ENCODE results near the gene TIMP3.

Gene TIMP3

GRCh38 chr22:32830957-32831356, 29.5 kb downstream of the TIMP3 start:
- no peak for DNase-seq

DNA sequence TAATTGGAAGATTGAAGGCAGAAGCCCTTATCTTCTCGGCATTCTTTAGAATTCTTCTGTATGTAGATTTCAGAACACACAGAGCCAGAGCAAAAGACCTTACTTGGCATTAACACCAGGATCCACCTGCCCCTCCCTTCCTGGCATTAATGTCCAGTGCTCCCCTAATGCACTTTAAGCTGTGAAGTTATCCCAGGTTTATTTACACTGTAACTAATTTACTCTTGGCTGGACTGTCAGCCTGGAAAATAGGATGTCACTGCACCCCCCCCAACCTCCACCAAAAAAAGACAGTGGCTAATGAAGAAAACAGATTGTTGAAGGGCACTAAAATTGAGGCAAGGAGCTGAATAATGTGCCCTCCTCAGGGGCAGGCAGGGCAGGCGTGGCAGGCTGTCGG, 30.1 kb downstream of the TIMP3 start:
- DNase-seq, result no peak

GRCh38 chr22:32832174-32832573, 30.7 kb downstream of the TIMP3 start:
- DNase-seq, result no peak

DNA sequence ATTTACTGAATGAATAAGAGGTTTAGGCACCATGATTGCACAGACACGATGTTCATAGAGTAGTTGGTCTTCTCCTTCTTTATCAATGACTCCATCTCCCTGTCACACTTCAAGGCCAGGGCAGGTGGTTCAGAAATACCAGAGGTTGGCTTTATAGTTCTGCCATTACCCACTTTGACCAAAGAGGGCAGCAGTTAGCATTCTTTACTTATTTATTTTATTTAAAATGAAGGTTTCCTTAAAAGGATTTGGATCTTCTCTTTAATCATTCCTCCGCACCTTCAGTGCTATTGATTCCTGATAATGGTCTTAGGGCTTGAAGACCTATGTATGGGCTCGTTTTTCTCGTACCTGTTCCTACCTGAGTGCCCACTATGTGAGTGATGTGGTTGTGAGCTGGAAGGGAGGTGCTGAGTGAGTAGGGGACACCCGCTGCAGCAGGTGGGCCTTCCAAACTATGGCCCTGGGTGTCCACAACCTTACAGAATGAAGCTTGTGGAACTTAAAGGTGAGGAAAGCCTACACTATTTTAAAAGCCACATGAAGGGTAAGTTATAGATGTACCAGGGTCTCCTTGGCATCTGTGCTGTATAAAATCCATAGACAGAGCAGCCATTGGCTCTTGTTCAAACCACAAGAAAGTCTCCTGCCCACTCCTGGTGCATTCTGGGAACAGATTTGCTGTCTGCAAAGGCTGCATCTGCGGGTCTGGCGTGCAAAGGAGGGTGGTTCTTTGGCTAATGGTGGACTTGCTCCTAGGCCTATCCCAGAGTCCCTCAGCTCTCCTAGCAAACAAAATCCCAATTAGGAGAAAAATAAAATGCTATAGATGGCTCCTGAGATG, 35.0 kb downstream of the TIMP3 start:
- DNase-seq, result no peak

DNA sequence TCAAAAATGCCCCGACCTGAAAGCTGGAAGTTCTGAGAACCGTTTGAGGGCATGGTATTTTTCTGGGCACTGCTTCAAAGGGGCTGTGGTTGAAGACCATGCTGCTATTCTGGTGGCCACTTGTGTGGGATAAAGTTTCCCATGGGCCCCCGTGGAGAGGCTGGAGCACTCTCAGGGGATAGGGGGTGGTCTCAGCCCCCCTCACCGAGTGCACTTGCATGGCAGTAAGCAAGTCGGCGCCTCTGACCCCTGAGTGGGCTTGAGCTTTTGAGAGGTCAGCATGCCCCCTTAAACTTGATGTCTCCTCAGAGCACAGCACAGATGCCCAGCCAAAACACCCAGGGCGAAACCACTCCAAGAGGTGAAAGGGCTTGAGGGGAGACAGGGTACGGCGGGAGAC, 35.6 kb downstream of the TIMP3 start:
- no peak for DNase-seq

- no peak for DNase-seq
Observed at GRCh38 chr22:32837803-32838202, 36.3 kb downstream of the TIMP3 start.

GRCh38 chr22:32839831-32840584, 38.5 kb downstream of the TIMP3 start:
- DNase-seq, result no peak

DNA sequence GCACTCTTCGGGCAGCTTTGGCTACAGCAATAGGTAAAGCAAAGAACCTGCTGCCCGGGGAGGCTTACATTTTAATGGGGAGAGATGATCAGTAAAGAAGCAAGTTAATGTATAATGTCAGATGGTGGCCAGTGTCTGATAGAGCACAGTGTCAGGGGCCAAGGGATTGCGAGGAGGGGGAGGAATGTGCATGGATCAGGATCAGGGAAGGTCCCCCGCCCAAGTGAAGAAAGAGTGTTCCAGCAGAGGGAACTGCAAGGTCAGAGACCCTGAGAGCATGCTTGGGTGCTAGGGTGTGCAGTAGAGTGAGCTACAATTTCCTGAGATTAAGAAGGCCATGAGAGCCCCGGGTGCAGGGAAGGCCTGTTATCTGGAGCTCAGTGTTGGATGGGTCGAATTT, 39.7 kb downstream of the TIMP3 start:
- no peak for DNase-seq

DNA sequence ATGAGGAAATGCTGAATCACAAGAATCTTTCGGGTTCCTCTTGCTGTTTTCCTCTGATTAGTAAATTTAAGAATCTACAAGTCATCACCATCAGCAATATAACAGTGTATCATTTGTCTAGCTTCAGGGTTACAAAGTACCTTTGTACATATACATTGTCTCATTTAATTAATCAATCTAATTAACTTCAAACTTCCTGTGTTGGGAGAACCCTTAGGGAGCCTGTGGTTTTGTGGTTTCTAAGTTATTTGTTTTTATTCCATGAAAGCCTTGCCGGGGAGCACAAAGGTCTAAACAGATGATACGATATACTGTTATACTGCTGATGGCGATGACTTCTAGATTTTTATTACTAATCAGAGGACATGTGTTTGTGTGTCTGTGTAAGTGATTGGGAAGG, 41.0 kb downstream of the TIMP3 start:
- DNase-seq, result no peak

DNA sequence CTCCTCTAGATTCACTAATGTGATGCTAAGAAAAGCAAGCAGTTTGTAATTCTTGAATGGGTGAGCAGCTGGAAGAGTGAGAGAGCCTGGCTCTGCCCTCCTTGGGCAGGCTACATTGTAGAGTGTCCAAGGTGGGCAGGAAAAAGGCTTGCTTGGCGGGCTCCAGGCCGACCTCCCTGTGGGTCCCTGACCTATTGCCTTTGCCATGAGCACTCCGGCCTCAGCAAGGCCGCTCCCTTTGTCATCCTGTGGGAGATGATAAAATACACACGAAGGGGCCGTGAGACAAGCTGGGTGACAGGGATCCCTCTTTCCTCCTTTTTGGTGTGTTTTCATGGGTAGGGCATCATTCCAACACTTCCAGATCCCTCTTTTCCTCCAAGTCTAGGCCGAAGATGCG, 41.8 kb downstream of the TIMP3 start:
- DNase-seq, result no peak

DNA sequence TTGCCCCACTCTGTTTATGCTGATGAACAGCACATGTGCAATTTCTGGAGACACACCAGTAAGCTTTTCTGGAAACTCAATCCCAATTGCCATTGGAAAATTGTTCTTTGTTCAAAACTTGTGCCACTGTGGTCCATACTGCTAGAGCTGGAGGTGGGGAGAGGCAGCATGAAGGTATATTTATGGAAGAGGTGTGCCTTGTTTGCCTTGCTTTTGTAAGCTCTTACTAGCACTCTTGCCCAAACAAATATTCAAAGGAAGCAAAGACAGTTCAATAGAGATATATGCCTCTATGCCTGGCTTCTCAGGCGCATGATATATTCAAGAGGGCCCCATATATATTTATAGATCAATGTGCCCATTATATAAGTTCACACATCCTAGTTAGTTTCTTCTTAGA, 42.7 kb downstream of the TIMP3 start:
- DNase-seq, result no peak

DNA sequence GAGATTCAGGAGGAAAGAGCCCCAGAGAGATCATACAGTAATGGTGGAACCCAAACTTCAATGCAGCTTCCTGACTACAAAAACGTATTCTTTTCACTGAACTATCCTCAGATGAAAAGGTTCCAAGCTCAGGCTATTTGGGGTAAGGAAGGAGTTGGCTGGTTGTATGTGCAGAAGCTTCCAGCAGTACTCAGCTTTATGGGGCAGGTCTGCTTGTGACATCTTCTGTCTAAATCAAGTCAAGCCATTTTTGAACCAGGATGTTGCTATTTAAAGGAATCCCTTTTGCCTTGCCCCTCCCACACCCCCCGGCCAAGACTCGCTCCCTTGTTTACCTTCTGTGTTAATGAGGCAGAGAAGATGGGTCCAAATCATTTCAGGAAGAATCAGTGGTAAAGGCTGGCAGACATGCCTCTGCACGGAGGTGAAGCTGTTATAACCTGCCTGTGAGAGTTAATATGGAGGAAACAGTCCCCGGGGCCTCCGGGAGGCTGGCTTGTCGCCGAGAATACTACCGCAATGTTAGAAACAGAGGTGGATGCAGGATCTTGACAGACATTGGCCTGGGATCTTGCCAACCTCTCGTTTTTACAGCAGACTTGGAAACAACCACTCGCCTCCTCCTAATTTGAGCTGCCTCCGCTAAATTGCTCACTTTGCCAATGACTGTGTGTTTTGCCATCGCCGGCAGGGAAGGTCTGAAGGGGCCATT, 45.4 kb downstream of the TIMP3 start:
- DNase-seq, result peak; percentile 62

DNA sequence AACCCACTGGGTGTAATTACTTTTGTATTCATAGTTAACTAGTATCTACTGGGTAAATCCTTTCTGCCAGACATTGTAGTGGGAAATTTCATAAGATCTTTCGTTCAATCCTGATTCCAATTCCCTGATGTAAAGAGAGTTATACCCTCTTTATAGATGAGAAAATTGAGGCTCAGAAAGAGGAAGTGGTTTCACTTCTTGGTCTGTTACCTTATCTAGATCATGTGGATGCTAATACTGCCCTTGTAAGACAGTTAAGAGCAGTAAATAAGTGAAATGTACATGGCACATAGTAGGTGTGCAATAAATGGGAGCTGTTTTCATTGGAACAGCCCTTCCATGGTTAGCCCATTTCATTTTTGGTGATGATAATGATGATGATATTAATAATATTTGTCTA, 46.7 kb downstream of the TIMP3 start:
- no peak for DNase-seq

GRCh38 chr22:32849501-32849900, 48.0 kb downstream of the TIMP3 start:
- no peak for DNase-seq

- no peak for DNase-seq
Observed at GRCh38 chr22:32850157-32850556, 48.7 kb downstream of the TIMP3 start.

DNA sequence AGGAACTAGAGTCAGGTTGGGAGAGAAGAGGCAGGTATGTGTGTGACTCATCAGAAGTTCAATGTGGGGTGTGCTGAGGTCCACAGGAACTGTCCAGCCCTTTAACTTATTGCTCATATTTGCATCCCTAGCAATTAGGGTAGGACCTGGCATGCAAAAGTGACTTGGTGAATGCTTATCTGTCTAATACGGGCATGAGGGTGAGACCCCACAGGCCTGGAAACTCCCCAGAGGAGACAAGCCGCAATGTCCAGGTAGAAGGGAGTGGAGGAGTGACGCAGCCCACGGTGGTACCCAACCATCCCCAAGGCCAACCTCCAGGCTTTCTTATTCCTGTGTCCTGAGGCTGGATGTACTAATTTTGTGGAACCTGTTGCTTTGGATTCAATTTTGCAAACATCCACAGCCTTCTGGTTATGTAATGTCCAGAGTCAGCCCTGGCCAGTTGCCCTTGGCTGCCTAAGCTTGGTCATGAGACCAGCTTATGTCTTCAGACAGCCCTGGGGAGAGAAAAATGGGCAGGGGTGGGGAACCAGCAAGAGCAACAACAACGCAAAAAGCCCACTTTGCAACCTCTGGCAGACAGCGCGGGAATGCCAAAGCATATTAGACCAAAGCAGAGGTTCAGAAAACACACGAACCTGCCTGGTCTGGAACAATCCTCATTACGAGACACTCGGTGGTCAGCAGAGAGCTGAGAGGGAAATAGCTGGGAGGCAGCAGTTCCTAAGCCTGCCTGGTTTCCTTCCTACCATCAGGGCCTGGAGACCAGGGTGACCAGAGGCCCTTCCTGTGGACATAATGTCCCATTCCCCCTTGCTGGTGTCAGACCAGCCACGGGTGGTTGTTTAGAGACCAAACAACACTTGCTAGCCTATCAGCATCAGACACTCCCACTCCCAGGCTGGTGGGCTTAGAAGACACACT, 49.3 kb downstream of the TIMP3 start:
- no peak for DNase-seq

- DNase-seq, result no peak
Observed at GRCh38 chr22:32852395-32853251, 51.1 kb downstream of the TIMP3 start.

DNA sequence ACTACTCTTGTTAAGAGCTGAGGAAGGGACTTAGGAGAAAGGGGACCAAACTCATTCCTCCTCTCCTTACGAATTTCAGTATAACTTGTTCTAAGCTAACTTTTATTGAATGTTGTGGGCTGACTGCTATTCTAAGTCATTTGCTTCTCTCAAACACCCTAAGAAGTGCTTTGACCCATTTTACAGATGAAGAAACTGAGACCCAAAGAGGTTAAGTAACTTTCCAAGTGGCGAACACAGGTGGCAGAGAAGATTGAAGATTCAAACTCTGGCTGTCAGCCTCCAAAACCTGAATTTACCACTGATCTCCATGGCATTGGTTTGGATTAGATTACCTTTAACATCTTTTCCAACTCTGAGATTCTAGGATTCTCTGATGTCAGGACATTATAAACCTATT, 52.2 kb downstream of the TIMP3 start:
- DNase-seq, result no peak

GRCh38 chr22:32854351-32854804, 52.9 kb downstream of the TIMP3 start:
- no peak for DNase-seq

DNA sequence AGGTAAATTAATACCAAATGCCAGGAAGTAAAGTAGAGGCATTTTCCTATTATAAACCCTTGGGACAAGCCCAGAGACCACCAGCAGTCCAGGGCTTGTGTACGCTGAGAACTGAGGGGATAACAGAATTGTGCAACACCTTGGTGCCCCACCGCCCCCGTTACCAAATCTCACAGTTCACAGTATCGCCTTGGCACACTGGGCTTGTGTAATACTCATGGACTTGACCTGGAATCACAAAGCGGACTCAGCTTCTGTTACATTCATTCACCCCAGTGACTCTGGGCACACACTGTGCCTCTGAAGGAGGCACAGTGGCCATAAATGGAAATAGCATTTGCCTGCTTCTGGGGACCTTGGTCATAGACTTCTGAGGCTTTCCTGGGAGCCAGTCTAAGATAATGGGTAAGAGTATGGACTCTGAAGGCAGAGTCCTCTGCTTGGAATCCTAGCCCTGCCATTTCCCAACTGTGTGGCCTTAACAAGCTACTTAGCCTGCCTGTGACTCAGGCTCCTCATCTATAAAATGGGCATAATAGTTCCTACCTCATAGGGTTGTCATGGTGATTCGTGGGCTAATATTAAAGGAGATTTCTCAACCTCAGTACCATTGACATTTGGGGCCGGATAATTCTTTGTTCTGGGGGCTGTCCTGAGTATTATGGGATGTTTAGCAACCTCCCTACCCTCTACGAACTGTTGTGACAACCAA, 53.7 kb downstream of the TIMP3 start:
- DNase-seq, result no peak

Measured in NCI-H2171 (cell line).